NCI-H82 treated with DMSO at 0.1 percent for 48 hours (cell line): ENCODE data around the gene COPA.
A peak's percentile ranks its signal among the peaks of the same experiment; 100 is the strongest.

Experiments
- DNase-seq: peaks from one replicate; lab custom pipeline; 2025; ENCODE audit not compliant: unreplicated experiment; lab: John Stamatoyannopoulos, UW

COPA gene

DNA sequence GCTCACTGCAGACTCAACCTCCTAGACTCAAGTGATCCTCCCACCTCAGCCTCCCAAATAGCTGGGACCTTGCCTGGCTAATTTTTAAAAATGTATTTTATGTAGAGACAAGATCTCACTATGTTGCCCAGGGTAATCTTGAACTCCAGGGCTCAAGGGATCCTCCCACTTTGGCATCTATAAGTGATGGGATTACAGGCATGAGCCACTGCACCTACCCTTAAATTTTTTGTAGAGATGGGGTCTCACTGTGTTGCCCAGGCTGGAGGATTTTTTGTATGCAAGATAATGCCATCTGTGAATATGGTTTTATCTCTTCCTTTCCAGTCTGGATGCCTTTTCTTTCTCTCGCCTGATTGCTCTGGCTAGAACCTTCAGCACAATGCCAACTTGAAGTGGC is 72.0 kb downstream of the COPA start:
- no peak for DNase-seq

GRCh38 chr1:160267284-160267991 is 75.6 kb downstream of the COPA start:
- DNase-seq = no peak

- DNase-seq = no peak
Measured at GRCh38 chr1:160264795-160265307, 78.2 kb downstream of the COPA start.

- DNase-seq = peak; percentile 90
Measured at GRCh38 chr1:160261893-160262794, 80.9 kb downstream of the COPA start, which contains the start of gene DCAF8. TSS of gene DCAF8 (minus strand) at chr1:160262549. CDS start at chr1:160244008, 18,541 bp downstream.

GRCh38 chr1:160261556-160261892 is 81.5 kb downstream of the COPA start:
- peak; percentile 59 for DNase-seq

DNA sequence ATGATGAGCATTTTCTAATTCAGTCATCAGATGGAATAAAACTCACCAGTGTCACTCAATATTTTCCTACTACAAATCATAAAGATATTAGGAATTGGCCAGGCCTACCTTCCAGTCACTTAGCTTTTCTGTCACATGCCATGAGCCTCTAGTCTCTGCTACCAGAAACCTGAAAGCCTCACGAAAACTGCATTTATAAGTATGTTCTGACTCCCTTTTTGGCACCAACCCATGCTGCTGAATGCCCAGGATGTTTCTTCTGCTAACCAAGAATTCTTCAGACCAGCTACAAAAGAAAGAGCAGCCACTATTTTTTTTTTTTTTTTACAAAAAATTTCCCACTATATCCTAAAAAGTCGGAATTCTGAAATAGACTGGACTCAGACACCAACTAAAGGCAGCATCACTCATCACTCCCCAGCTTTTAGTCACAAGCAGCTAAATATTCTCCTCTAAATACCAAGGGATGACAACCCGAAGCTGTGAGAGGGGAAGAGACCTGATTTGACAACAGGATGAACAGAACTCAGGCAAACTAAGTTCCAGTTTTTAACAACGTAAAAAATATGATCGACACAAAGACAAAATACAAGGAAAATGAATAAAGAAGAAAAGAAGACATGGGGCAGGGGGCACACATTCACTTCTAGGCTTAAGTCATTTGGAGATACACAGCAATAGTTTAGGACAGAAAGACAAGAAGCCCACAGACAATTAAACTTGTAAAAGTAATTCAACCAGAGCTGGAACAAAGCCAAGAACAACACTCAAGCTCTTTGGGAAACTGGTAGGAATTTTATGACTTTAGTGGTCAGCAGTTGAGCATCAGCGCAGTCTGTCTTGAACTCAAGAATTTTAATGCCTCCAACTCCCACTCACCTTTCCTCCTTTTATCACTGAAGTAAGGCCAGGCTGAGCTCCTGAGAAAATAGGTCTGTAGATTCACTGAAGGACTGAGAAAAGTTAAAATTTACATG is 82.4 kb downstream of the COPA start:
- DNase-seq = no peak

GRCh38 chr1:160258177-160258798 is 84.8 kb downstream of the COPA start:
- no peak for DNase-seq

- DNase-seq = peak; percentile 49
Measured at GRCh38 chr1:160257411-160258015, 85.5 kb downstream of the COPA start.

- DNase-seq = no peak
Measured at GRCh38 chr1:160256396-160257046, 86.5 kb downstream of the COPA start.

DNA sequence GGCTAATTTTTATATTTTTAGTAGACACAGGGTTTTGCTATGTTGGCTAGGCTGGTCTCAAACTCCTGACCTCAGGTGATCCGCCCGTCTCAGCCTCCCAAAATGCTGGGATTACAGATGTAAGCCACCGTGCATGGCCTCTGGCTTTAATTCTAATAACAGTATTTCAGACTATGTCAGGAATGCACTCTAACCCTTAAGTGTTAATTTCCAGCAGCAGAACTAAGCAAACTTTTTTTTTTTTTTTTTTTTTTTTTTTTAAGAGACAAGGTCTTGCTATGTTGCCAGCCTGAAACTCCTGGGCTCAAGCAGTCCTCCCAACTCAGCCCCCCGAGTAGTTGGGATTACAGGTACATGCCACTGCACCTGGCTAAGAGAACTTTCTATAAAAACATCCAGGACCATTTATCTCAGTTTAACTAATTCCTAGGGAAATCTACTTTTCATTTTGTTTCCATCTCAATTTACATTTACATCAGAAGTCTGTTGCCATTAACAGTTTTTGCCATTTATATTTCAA is 87.2 kb downstream of the COPA start:
- DNase-seq = no peak

DNA sequence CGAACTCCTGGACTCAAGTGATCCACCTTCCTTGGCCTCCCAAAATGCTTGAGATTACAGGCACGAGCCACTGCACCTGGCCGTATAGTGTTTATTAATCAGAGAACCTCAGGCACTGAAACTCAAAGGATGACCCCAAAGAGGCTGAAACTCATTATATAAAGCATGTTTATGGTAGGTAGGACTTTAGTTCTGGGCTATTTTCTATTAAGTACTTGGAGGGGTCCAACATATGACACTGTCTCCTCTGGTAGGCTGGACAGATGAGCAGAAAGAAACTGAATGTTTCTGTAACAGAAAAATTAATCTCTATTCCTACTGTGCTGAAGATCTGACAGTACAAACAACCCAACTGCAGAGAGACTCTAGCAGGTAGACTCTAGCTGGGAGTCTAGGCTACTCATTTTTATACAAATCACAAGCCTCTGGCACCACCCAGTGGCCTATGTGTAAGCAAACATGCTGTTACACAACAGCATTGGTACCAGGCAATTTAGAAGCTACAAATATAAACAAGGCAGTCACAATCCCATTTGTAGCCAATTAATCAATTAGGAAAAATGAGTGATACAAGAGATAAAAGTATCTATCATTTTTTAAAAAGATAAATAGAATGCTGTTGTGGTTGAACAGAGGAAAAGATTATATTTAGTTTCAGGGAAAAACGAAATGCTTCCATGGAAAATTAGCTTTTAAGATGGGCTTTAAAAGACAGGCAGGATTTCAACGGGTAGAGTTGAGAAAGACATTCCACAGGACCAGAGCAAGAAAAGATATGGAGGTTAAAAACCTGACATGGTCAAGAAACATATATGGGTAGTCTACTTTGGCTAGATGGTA is 91.1 kb downstream of the COPA start:
- peak; percentile 35 for DNase-seq

DNA sequence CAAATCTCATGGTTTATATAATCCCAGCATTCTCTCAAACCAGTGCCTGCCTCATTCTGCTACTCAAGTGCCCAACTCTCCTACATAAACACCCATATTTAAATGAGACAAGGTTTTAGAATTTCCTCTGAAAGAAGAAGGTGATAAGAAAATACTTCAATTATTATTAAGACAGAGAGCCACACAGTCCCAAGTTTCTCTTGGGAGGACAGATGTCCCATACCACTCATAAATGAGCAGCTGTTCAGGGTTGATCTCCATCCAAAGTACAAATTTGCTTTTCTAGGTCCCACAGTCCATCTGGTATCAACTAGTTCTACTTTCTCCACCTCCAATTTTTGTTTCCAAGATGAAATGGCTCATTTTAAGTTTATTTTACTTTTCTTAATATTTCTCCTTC is 92.0 kb downstream of the COPA start:
- DNase-seq = no peak

- DNase-seq = no peak
Measured at GRCh38 chr1:160247053-160247452, 96.0 kb downstream of the COPA start.

DNA sequence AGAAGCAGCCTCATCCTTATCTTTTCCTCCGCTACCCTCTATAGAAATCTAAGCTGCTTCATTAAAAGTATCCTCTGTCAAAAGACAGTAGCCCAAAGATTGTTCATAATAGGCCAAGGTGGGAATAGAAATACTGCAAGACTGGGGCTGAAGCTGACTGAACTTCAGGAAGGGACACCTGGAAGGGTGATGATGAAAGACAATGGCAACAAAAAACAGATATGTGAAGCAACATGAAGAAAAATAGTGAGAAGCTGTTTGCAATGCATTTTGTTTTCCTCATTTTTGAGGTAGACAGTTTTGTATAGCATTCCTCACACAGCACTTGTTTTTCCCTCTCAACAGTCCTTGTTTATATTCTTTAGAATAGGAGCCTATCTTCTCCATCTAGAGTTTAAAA is 97.6 kb downstream of the COPA start:
- DNase-seq = no peak

DNA sequence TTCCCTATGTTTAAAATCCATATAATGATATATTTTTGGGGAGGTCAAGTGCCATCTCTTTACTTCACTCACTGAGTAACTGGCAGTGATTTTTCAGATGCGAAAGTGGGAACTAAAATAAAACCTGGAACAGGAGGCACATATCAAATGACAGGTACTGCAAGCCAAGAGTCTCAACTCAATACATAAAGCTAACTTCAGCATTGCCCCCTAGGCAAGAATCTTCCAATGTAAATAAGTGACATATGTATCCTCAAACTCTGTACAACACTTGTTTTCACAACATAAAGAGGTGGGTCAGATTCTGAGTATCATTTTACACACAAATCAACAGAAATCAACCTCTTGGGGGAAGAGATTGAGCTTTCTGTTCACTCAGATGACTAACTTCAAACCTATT is 98.8 kb downstream of the COPA start:
- no peak for DNase-seq

GRCh38 chr1:160243767-160244166 is 99.3 kb downstream of the COPA start:
- no peak for DNase-seq

GRCh38 chr1:160239582-160240299 is 103.3 kb downstream of the COPA start:
- DNase-seq = no peak
